Erythroblast (primary cell): ENCODE measurements around the gene CELF2.

Experiments used
- GATA1 ChIP-seq: IDR thresholded peaks from 2 replicates; pipeline ENCODE4 v1.6.1; 2011; ENCODE audit warnings: low read depth, mild to moderate bottlenecking, control low read depth, low read length, moderate library complexity
- POLR2A ChIP-seq: IDR thresholded peaks from 2 replicates; pipeline ENCODE4 v1.6.1; 2011; ENCODE audit warnings: mild to moderate bottlenecking, low read length

GRCh38 chr10:11265484-11265883 lies 247.8 kb downstream of the CELF2 start:
- TF ChIP-seq POLR2A (no peak), GATA1 (no peak)
